ENCODE measurements around the gene ANO2.
"Not testable (repeated sequence)": the region's sequence is repeated elsewhere in the genome, so short reads cannot be mapped to it uniquely, and the experiment has no call there.

ANO2 gene

DNA sequence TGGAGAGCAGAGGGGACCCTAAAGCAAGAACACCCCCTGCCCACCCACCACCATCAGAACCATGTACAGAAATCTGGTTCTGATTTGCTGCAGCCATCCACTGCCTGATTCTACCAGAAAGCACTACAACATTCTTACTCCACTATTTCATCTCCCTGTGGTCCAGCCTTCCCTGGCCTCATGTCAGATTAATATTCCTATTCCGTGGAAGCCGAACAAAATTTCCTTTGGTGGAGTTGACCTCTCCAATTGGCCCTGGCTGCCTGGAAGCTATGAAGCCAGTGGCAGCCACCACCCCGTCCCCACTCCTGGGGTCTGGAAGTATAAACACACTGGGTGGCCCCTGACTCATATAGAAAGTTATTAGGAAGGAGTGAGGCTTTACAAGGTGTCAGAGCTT lies 60.2 kb downstream of the ANO2 start:
- no peak for DNase-seq

DNA sequence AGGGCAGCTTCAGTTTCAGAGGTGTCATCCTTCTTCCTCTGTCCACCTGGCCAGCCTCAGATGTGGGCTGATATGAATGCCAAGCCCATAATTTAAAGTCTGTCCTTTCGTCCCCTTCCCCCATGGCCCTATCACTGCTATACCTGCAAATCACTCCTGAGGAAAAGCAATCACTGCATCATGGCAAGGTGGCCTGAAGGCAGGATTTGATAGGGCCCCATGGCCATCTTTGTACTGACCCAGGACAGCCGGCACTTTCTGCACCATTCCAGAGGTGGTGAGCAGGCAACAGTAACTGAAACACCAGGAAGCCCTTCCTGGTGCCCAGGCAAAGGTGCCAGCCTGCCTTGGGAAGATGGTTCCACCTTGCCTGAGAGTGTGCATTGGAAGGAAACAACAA lies 60.8 kb downstream of the ANO2 start:
- DNase-seq = no peak

DNA sequence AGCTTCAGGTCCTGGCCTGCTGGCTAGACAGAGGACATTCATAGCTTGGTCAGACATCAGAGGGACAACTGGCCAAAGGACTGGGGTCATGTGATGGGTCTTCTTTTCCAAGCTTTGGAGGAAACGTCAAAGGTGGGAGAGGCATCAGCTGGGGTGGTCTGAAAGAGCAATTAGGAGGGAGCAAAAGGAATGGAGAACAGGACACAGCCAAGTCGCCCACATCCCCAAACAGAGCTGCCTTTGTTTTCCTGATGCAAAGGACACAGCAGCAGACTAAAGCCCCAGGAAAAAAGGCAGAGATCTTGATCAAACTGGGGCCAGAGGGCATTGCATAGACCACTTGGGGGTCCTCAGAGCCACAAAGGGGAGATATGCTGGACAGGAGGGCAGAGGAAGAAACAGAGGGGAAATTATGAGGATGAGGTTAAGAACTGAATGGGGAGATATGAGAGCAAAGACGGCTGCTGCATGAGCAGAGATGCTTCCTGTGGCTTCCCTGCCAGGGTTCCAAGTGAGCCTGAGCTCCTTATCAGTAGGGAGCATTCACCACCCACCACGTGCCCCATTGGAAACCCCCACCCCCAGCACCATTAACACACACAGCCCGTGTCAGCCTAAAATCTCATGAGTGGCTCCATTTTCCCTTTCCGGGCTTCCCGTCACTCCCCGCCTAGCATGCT lies 62.4 kb downstream of the ANO2 start:
- no peak for DNase-seq

DNA sequence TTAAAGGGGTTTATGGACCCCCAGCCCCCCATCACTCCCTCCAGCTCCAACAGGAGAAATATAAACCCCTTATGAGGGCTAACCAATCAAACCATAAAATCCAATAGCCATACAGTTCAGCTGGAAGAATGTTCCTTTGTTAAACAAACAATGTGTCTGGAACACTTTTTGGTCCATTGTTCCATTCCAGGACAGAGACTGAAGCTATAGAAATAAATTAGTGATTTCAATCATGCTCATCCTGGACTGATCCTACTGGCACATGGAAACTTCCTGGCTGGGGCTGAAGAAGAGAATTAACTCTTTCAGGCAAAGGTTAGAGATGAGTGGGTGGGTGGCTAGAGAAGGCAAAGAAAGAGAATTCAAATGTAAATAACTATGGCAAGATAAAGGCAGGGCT lies 63.4 kb downstream of the ANO2 start:
- no peak for DNase-seq

DNA sequence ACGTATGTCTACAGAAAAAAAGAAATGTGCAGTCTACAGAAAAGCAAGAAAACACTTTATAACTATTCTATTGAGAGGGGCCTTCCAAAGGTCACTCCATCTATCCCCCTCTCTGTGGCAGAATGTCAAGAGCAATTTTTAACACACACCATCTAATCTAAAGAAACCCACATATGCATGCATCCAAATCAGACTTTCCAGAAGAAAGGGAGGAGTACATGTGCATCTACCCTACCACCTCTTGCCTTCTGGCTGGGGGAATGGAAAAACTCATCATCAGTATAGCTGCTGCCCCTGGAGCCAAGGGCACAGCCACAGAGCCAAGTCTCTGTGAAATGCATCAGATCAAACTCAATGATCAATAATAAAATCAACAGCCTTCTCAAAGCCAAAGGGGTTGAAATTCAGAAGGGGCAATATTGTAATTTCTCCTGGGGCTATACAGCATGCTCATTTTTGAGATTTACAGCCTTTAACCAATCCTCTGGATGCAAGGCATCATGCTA lies 63.9 kb downstream of the ANO2 start:
- DNase-seq = no peak

DNA sequence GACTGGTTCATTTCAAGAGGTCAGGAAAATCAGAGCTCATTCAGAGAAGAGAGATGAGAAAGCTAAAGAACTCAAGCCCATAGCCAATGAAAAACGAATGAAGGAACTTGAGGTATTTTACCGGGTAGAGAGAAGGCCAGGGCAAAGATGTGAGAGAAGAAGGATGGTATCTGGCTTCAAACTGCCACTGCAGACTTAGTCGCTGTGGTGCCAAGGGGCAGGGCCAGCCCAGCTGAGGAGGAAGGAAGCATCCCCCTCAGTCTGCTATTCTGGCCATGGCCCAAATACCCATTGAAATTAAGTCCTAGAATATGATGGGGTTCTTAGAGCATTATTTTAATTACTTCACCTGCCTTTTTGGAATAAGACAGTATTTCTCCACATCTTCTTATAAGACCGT lies 69.2 kb downstream of the ANO2 start:
- no peak for DNase-seq

DNA sequence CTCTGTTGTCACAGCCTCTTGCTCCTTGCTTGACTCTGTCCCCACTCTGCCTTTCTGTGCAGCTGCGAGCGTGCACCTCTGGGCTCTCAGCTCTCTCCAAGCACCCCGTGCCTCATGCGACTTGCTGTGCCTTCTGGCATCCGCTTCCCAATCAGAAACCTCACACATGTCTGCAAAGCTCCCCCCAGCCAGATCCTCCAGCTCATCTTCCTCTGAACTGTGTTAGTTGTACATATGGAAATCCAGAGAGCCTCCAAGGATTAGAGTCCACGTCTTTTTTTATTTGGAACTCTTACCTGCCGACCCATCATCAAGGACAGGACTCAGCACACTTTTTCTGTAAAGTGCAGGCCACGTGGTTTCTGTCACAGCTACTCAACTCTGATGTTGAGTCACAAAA lies 70.5 kb downstream of the ANO2 start:
- DNase-seq = no peak

DNA sequence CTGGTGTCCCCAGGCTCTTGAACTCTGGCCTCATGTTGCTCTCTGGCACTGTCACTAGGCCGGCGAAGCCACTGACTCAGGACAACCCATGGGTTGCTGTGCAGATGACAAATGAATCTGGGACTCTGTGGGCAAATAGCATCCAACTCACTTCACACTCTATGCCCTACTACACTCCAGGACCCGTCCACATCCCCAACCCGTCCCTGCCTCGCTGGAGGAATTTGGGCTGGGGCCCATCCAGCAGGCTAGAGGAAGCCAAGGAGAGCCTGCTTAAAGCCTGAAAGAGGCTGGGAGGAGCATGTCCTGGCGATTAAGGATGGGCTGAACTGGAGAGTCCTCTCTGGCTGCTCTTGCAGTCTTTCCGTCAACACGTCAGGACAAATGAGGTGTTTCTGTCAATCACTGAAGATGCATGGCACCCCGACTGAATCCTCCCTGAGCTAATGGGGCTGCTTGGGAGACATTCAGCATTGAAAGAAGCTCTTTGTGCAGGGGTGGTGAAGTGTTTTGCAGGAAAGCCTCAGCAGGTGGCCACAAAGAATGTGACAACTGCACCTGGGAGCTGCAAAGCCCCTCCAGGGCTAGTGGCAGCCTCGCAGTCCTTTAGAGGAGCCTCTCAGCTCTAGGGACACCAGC lies 71.7 kb downstream of the ANO2 start:
- no peak for DNase-seq

DNA sequence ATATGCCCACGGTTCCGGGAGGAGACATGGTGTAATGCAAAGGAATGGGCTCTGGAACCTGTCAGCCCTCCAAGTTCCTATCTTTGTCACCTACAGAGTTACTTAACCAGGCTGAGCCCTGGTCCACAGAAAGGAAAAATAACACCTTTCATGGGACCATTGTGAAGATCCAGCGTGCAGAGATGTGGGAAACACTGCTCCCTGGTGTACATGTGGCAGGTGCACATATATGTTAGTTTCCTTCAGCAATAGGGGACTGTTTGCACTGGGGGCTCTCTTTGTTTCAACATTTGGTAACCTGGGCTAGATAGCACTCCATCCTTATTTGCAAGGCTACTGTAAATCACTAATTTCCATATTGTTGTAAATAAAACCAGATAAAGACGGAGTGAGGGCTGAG lies 72.3 kb downstream of the ANO2 start:
- no peak for DNase-seq

DNA sequence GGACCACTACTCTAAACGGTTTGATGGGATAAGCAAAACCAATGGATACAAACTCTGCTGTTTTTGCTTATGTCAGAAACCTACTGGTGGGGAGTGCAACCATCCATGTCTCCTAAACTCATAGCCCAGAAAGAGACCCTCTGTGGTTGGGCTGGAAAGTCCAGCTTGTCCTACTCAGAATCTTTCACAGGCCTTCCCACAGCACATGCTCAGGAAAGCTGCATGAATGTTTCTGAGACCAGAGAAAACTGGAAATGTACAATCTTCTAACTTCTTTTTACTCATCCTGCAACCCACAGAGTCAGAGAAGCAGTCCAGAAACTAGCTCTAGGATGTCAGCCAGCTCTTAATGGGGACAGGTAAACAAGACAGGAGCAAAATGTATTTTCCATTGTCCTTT lies 73.3 kb downstream of the ANO2 start:
- no peak for DNase-seq

DNA sequence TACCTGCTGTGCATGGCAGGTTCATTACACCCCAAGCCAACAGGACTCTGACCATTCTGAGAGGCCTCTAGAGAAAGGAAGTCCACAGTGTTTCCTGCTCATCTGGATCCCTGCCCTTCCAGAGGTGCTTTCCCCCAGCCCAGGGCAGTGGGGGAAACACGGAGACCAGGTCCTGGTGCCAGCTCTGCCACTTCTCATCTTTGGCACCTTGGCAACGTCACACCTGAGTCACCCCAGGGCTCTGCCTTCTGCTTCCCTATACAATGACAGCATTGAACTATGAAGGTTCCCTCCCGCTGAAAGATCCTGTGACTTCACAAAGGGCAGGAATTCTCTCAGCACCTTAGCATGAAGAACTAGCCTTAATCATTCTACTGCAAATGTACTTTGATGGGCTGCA lies 74.9 kb downstream of the ANO2 start:
- DNase-seq = no peak

DNA sequence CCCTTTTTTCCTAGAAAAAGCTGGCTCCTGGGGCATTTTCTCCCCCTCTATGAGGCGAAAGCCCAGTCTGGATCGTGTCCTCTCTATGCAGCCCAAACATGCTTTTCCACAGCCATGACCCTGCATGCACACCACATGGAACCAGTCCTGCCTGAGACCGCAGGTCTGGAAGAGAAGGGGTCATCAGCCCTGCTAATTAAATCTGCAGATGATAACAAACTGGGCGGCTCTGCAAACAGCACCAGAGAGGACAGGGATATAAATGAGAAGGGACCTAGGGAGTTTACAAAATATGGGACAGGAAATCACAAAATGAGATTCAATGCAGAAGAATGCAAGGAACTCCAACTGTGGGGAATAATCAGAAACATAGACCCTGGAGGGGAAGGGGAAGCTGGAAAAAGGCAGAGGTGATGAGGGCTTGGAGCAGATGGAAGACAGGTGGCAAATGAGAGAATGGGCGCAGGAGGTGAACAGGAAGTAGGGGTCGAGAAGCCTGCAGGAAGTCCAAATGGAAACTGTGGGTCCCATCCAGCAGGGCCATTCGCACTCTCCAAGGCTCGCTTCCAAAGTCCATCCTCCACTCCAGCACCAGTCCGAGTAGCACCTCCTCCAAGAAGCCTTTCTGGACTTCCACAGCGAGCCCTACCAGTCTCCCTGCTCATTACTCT lies 76.3 kb downstream of the ANO2 start:
- no peak for DNase-seq

DNA sequence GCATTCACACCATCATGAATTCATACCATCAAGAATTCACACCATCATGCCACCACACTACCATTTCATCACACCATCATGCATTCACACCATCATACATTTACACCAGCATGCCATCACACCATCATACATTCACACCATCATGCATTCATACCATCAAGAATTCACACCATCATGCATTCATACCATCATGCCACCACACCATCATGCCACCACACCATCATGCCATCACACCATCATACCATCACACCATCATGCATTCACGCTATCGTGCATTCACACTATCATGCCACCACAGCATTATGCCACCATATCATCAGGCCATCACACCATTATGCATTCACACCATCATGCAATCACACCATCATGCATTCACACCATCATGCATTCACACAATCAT lies 79.7 kb downstream of the ANO2 start:
- DNase-seq = no peak

DNA sequence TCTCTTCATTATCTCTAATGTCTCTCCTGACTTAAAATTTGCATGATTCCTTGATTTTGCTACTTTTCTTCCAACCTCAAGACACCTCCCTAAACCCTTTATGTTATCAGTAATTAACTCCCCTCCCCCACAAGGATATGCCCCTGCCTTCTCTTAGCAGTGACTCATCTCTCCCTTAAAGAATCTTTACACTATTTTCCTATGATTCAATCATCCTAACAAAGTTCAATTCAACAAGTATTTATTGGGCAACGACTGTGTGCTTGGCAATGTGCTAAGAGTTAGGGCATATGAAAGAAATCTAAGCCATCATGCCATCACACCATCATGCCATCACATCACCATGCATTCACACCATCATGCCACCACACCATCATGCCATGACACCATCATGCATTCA lies 80.1 kb downstream of the ANO2 start:
- DNase-seq = no peak

DNA sequence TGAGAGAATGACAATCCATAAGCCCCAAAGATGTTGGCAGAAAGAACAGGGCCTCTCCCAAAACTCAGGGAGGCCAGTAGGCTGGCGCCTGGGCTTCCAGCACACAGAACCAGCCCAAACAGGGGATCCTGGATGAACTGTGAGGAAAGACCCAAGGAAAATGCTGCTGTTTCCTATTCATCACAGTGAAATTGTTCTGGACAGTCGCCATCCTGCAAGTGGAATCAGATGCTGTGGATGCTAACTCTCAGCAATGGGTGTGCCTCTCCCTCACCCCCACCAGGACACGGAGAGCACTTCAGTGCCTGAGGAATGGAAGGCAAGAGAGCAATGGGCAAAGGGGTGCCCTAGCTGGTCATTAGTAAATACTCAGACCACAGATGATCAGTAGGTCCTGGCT lies 80.8 kb downstream of the ANO2 start:
- no peak for DNase-seq

DNA sequence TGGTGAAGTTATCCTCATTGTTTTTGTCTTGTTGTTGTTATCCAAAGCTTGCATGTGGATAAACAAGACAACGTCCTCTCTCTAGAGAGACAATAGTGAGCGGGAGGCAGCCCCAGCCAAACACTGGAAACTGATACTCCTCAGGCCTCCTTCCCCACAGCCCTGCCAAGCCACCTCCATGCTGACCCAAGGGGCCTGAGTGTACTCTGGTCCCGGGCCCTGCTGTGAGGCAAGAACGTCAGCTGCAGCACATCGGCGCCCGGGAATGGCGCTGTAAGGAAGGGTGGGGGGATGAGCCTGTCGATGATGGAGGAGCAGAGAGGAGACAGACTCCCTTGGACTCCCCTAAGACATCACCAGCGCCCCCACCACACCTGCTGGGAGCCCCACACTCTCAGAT lies 83.6 kb downstream of the ANO2 start:
- no peak for DNase-seq

DNA sequence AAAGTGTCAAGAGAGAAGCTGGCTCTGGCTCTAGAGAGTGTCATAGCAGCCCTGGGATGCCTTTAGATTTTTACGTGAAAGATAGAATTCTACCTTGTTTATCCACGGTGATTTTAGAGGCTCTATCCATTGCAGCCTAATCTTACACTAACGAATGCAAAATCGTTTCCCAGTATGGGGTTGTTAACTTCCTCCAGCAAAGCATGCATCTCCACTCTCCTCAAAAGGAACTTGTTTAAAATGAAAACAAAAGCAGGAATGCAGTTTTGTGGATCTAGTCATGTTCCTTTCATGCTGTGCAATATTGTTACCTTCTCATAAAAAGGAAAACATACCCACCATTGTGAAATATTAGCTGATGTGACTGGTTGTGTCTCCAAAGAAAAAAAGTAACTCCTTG lies 88.4 kb downstream of the ANO2 start:
- DNase-seq = no peak

DNA sequence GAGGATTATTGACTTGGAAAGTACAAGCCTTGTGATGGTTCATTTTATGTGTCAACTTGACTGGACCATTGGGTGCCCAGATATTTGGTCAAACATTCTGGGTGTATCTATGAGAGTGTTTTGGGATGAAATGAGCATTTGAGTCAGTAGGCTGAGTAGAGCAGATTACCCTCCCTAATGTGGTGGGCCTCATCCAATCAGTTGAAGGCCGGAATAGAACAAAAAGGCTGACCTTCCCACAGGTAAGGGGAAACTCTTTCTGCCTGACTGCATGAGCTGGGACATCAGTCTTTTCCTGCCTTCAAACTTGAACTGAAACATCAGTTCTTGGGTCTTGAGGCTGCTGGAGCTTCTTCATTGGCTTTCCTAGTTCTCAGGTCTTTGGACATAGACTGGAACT lies 98.1 kb downstream of the ANO2 start:
- DNase-seq = no peak

DNA sequence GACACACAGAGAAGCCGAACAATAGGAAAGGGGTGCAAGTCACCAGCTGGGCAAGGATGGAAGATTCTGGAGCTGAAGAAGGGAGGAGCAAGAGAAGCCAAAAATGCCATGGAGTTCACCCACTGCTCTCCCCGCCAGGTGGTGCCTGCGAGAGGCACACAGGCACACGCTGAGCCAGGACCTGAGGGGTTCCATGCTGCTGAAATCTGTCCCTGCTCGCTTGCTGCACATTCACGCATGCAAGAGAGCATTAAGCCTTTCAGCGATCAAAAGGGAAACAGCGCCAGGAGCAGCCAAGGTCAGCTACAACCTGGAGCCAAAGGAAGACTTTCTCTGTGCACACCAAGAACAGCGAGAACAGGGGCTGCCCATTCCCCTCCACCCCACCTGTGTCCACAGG lies 104.1 kb downstream of the ANO2 start:
- DNase-seq = no peak

DNA sequence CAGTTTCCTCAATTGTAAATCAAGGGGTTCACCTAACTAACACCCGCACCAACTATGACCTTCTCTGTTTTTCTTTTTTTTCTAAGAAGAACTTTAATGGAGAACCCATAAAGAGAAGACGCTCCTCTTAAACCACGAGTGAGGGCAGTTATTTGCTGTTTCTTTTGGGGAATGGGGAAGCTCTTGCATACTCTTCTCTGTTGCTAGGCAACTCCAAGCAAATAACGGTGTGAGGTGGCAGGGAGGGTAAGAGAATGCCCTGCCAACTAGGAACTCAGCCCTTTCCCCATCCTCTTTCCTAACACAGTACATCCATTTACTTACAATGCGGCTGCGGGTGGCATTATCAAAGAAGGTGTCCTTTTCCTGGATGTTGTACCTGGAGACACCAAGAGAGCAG lies 114.9 kb downstream of the ANO2 start:
- DNase-seq = no peak

DNA sequence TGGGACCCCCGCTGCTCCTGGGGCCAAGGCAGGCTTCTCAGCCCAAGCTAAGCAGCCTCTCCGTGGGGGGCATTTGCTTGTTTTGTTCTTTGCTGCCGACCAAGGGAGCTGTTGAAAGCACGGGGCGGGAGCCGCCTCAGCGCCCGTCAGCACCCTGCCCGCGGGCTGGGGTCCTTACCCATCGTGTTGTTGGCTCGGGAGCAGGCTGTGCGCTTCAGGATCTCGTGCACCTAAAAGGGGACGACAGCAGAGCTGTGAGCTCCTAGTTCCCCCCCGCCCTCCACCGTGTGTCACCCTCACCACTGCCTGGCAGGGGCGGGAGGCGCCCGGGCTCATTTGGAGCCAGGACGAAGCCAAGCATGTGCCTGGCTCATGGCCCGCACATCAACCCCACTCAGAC lies 117.5 kb downstream of the ANO2 start:
- DNase-seq = no peak

DNA sequence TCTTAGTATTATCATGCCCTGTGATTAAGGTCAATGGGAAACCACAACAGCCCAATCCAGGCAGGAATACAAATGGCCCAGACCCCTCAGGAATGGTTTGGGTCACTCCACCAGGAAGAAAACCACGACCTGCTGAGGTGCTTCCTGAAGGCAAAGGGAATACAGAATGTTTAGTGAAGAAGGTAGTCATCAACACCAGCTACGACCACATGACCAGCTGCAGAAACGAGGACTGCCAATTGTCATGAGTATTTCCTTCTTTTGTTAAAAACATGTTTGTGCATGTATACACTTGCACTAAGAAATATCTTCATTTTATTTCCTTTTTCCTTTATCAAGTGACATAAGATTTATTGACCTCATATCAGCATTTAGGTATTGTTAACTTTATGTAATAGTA lies 119.3 kb downstream of the ANO2 start:
- DNase-seq = not testable (repeated sequence)

DNA sequence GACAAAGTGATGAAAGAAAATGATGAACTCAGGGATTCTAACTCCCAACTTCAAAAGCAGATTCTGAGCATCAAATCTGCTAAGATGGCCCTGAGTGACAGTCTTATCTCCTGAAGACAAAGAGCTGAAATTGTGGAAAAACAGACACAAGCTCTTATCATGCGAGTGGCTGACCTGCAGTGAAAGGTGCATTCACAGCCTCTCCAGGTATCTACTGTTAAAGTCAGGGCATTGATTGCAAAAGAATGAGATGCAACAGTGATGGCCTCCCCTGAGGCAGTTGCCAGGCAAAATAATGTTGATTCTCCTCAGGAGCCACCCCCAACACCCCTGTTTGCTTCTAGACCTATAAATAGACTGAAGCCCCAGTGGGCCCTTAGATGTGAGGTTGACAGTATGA lies 126.2 kb downstream of the ANO2 start:
- not testable (repeated sequence) for DNase-seq

DNA sequence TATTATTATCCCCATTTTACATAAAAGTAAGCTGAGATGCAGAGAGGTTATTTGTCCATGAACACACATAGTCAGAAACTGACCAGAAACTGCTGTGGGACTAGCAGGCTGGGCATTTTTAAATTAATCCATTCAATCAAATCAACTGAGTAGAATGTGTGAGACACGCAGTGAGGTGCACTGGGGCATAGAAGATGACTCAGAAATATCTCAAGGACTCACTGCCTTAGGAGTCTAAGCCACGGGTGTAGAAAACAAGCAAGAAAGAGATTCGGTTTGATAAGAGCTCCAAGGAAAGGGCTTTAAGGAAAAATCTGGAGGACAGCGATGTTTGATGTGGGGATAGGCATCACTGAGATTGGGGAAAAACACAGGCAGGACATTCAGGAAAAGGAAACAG lies 127.8 kb downstream of the ANO2 start:
- DNase-seq = no peak
